ENCODE results near the gene CORO2A. TPM values are rescaled to one million over a fixed set of nuclear protein-coding genes. Genes with fewer than 3 reads are reported as not detected.
A peak's percentile ranks its signal among the peaks of the same experiment; 100 is the strongest.

CORO2A gene
- total RNA-seq, 1 experiment from 2014 or later = 32.5 TPM

GRCh38 chr9:98173181-98173580 is 19.3 kb downstream of the CORO2A start:
- ChIA-PET CTCF (interaction anchor here (0.8 to 1.7 kb wide), 4 partner anchors 18 to 54 kb away, joined by 3 to 4 read pairs (median 4); partner anchors contain the start of gene CORO2A), POLR2A (interaction anchor here (0.7 to 2.3 kb wide), 3 partner anchors 19 to 83 kb away, joined by 3 to 5 read pairs (median 3); partner anchors contain the start of genes CORO2A and TBC1D2)
- ATAC-seq (no peak), DNase-seq (ENCODE audit: low spot score) (no peak)
- Mint-ChIP-seq H3K36me3 (no peaks in the 10 kb centered on the region), H3K4me1 (peaks cover 80% of the 10 kb centered on the region), H3K9me3 (no peaks in the 10 kb centered on the region), H3K4me3 (no peak overlapping the region), H3K27ac (peak overlapping the region; percentile 96), H3K27me3 (ENCODE audit: low read depth) (no peaks in the 10 kb centered on the region)
- TF ChIP-seq ELF4 (CRISPR knock-in tag; IDR thresholded peaks at IDR 0.05; ENCODE audit: low read depth) = no peak
- TF ChIP-seq ZNF512 (CRISPR knock-in tag; IDR thresholded peaks at IDR 0.05; ENCODE audit: borderline replicate concordance) = no peak
- TF ChIP-seq, protein P1, sequence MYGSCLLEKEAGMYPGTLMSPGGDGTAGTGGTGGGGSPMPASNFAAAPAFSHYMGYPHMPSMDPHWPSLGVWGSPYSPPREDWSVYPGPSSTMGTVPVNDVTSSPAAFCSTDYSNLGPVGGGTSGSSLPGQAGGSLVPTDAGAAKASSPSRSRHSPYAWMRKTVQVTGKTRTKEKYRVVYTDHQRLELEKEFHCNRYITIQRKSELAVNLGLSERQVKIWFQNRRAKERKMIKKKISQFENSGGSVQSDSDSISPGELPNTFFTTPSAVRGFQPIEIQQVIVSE (CRISPR knock-in tag; IDR thresholded peaks at IDR 0.05; ENCODE audit: borderline replicate concordance) = no peak
- no peak for TF ChIP-seq TEAD4 (CRISPR knock-in tag; IDR thresholded peaks at IDR 0.05)
- no peak for TF ChIP-seq HMGXB4 (CRISPR knock-in tag; IDR thresholded peaks at IDR 0.05)
- no peak for TF ChIP-seq KAT7 (CRISPR knock-in tag; IDR thresholded peaks at IDR 0.05; ENCODE audit: borderline replicate concordance)
- no peak for TF ChIP-seq NR3C1 (CRISPR knock-in tag; conservative IDR thresholded peaks at IDR 0.05; ENCODE audit: low read depth)
- no peak for TF ChIP-seq FOXJ3 (CRISPR knock-in tag; IDR thresholded peaks at IDR 0.05; ENCODE audit: borderline replicate concordance)
- no peak for TF ChIP-seq STAT6 (CRISPR knock-in tag; conservative IDR thresholded peaks at IDR 0.05; ENCODE audit: low read depth)
- no peak for TF ChIP-seq IRF2 (CRISPR knock-in tag; IDR thresholded peaks at IDR 0.05; ENCODE audit: borderline replicate concordance, low read depth)
- no peak for TF ChIP-seq ZNF396 (CRISPR knock-in tag; IDR thresholded peaks at IDR 0.05; ENCODE audit: borderline replicate concordance)
- TF ChIP-seq GRHL2 (CRISPR knock-in tag; IDR thresholded peaks at IDR 0.05; ENCODE audit: insufficient replicate concordance, severe bottlenecking) = no peak
- TF ChIP-seq GABPB1 (CRISPR knock-in tag; IDR thresholded peaks at IDR 0.05) = no peak

DNA sequence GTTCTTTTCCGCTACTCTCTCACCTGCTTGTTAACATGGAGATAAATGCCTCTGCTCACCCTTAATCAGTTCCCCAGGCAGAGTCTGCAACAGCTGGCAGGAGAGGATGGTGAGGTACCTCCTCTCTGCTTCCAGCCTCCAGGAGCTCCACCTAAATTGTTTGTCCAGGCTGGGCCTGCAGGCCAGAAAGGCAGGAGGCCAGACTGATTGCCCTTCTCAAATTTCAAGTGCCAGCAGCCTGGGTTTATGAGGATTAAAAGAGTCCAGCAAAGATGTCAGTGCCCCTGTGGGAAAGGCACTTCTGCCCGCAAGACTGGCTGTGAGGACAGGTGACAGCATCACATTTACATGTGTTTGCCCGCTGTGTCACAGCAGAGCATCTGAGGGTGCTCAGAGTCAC is 19.8 kb downstream of the CORO2A start:
- CTCF ChIA-PET = interaction anchor here (0.7 to 1.8 kb wide), 7 partner anchors 11 to 69 kb away, joined by 3 to 4 read pairs (median 3); no protein-coding TSS in a partner anchor

More for the DNA sequence above, 19.8 kb downstream of the CORO2A start:
- no peak for DNase-seq (ENCODE audit: low spot score)
- Mint-ChIP-seq H3K27me3 (ENCODE audit: low read depth) (no peaks in the 10 kb centered on the region), H3K9me3 (no peaks in the 10 kb centered on the region), H3K36me3 (no peaks in the 10 kb centered on the region), H3K4me1 (peaks cover 85% of the 10 kb centered on the region), H3K27ac (peak overlapping the region; percentile 96), H3K4me3 (peak overlapping the region; percentile 50)
- no peak for TF ChIP-seq TEAD1 (CRISPR knock-in tag; IDR thresholded peaks at IDR 0.05)
- peak; percentile 43; the same call in 1 of the 2 replicates for TF ChIP-seq ZNF423 (CRISPR knock-in tag; IDR thresholded peaks at IDR 0.05)
- ATAC-seq = peak; percentile 40
- POLR2A ChIA-PET = interaction anchor here (0.8 to 2.3 kb wide), 2 partner anchors 19 to 21 kb away, joined by 3 to 5 read pairs; partner anchors contain the start of gene CORO2A
